OCI-LY3 (cell line): ENCODE measurements around the gene RHBDL3.

ENCODE experiments used
- H2AFZ ChIP-seq: fragments of 200-600, 300-600 bp; shearing (Covaris generic); 2 replicates; pipeline ENCODE4 v1.6.0; 2014; ENCODE audit warnings: antibody characterized with exemption, low read depth, low read length
- H3K27ac ChIP-seq: fragments of 200-600, 300-600 bp; sonication (generic); 2 replicates; pipeline ENCODE4 v1.5.1; 2014; ENCODE audit warnings: mild to moderate bottlenecking, low read length, moderate library complexity, mixed read lengths
- H3K27me3 ChIP-seq: fragments of 200-600, 300-600 bp; sonication (generic); 2 replicates; pipeline ENCODE4 v1.6.1; 2014; ENCODE audit warnings: low read depth, low read length, mixed read lengths
- H3K36me3 ChIP-seq: fragments of 200-600, 300-600 bp; sonication (generic); replicated peaks from 2 replicates; pipeline ENCODE3; 2014; ENCODE audit warnings: low read depth, low read length, mixed read lengths
- H3K4me1 ChIP-seq: fragments of 300-600, 200-600 bp; sonication (generic); 2 replicates; pipeline ENCODE4 v1.6.1; 2014; ENCODE audit warnings: low read length, mixed read lengths
- H3K4me2 ChIP-seq: fragments of 200-600, 300-600 bp; sonication (generic); 2 replicates; pipeline ENCODE4 v1.6.1; 2014; ENCODE audit warnings: low read length, mixed read lengths
- H3K4me3 ChIP-seq: fragments of 300-600, 200-600 bp; sonication (generic); 2 replicates; pipeline ENCODE4 v1.5.1; 2014; ENCODE audit warnings: antibody characterized with exemption, mild to moderate bottlenecking, low read length, moderate library complexity
- H3K79me2 ChIP-seq: fragments of 300-600, 200-600 bp; shearing (Covaris generic); 2 replicates; pipeline ENCODE4 v1.6.1; 2014; ENCODE audit warnings: mild to moderate bottlenecking, low read length, mixed read lengths
- H3K9ac ChIP-seq: fragments of 300-600, 200-600 bp; shearing (Covaris generic); 2 replicates; pipeline ENCODE4 v1.6.0; 2014; ENCODE audit warnings: mild to moderate bottlenecking, low read length, moderate library complexity
- H3K9me3 ChIP-seq: fragments of 200-600, 300-600 bp; shearing (Covaris generic); 2 replicates; pipeline ENCODE4 v1.6.1; 2014; ENCODE audit warnings: low read length, mixed read lengths; ENCODE audit not compliant: insufficient read depth
- H4K20me1 ChIP-seq: fragments of 200-600, 300-600 bp; sonication (generic); 2 replicates; pipeline ENCODE4 v1.6.1; 2016; ENCODE audit warnings: low read length, mixed read lengths; ENCODE audit not compliant: insufficient read depth
- EZH2phosphoT487 ChIP-seq: fragments of 200-600 bp; shearing (Covaris generic); IDR thresholded peaks from 2 replicates; pipeline ENCODE4 v1.6.1; 2018; ENCODE audit warnings: antibody characterized with exemption, mixed run types, low read depth
- TF ChIP-seq, protein P1 (sequence below): fragments of 200-600, 300-600 bp; sonication (generic); IDR thresholded peaks from 2 replicates; pipeline ENCODE4 v1.5.1; 2014; ENCODE audit warnings: antibody characterized with exemption, low read length, low read depth

The RHBDL3 gene

DNA sequence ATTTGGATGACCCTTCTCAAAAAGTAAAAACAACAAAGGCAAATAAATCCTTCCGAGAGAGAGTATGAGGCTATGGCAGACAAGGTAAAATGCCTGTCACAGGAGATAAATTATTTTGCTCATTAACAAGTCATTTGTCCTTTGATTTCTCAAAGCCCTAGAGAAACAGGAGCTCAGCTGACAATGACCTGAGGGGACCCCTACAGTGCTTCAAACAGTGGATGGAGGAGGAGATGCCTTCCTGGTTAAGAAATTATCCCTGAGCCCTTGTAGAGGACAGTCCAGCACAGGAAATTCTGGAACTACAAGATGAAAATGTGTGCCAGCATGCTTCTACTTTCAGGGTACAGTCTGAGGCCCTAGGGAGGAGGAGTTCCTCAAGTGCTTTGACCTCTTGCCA, 24.0 kb upstream of the RHBDL3 start:
- no peak overlapping the region for H3K4me3 ChIP-seq
- H3K79me2 ChIP-seq, result no peaks in the 10 kb centered on the region
- no peak overlapping the region for H3K27ac ChIP-seq
- H3K9me3 ChIP-seq, result no peaks in the 10 kb centered on the region
- no peaks in the 10 kb centered on the region; the same call in 1 of the 2 replicates for H3K27me3 ChIP-seq
- H3K9ac ChIP-seq, result no peak overlapping the region
- H3K4me1 ChIP-seq, result no peaks in the 10 kb centered on the region
- TF ChIP-seq, protein P1, sequence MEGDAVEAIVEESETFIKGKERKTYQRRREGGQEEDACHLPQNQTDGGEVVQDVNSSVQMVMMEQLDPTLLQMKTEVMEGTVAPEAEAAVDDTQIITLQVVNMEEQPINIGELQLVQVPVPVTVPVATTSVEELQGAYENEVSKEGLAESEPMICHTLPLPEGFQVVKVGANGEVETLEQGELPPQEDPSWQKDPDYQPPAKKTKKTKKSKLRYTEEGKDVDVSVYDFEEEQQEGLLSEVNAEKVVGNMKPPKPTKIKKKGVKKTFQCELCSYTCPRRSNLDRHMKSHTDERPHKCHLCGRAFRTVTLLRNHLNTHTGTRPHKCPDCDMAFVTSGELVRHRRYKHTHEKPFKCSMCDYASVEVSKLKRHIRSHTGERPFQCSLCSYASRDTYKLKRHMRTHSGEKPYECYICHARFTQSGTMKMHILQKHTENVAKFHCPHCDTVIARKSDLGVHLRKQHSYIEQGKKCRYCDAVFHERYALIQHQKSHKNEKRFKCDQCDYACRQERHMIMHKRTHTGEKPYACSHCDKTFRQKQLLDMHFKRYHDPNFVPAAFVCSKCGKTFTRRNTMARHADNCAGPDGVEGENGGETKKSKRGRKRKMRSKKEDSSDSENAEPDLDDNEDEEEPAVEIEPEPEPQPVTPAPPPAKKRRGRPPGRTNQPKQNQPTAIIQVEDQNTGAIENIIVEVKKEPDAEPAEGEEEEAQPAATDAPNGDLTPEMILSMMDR, result no peak
- no peak for TF ChIP-seq EZH2phosphoT487
- no peak overlapping the region for H2AFZ ChIP-seq
- H4K20me1 ChIP-seq, result no peaks in the 10 kb centered on the region
- no peaks in the 10 kb centered on the region for H3K36me3 ChIP-seq
- no peak overlapping the region for H3K4me2 ChIP-seq

DNA sequence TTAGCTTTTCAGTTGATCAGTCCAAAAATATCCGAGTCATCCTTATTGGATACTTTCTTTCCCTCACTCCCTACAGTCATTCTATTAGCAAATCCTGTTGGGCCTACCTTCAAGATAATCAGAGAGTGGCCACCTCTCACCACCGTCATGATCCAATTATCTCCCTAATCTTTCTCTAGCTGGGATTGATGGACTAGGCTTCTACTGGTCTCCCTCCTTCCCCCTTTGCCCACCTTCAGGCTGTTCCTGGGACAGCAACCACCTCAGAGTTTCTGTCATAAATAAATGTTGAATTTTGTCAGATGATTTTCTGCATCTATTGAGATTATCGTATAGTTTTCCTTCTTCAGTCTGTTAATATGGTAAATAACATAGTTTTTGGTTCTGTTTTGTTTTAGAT, 16.2 kb upstream of the RHBDL3 start:
- H3K36me3 ChIP-seq, result no peaks in the 10 kb centered on the region
- no peak overlapping the region for H3K9ac ChIP-seq
- H3K79me2 ChIP-seq, result no peaks in the 10 kb centered on the region
- H3K4me3 ChIP-seq, result no peak overlapping the region
- 0 out of 2 replicates have a peak, but pooled peaks cover 2% of the 10 kb centered on the region for H3K4me1 ChIP-seq
- H3K27me3 ChIP-seq, result peaks cover under 1% of the 10 kb centered on the region
- H4K20me1 ChIP-seq, result no peaks in the 10 kb centered on the region
- no peaks in the 10 kb centered on the region for H3K9me3 ChIP-seq
- no peak overlapping the region for H3K4me2 ChIP-seq
- TF ChIP-seq, protein P1, result no peak
- no peak for TF ChIP-seq EZH2phosphoT487
- no peak overlapping the region for H3K27ac ChIP-seq
- no peak overlapping the region for H2AFZ ChIP-seq

DNA sequence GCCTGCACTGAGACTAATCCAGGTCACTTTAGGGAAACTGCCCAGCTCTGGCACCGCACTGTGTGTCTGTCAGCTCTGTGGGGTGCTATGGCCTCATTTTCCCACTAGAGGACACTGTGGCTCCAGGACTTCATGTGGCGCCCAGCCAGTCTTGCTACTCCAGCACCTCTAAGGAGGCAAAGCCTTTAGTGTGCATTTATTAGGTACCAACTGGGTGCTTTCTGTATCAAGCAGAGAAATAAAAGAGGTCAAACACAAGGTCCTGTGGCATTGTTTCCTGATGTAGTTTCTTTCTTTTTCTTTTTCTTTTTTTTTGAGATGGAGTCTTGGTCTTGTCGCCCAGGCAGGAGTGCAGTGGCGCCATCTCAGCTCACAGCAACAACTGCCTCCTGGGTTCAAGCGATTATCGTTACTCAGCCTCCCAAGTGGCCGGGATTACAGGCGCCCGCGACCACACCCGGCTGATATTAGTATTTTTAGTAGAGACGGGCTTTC, 12.5 kb upstream of the RHBDL3 start:
- H3K9ac ChIP-seq, result no peak overlapping the region
- TF ChIP-seq, protein P1, result peak; percentile 96
- no peak for TF ChIP-seq EZH2phosphoT487
- no peak overlapping the region for H2AFZ ChIP-seq
- H4K20me1 ChIP-seq, result no peaks in the 10 kb centered on the region
- peaks cover 10% of the 10 kb centered on the region for H3K4me1 ChIP-seq
- H3K27ac ChIP-seq, result no peak overlapping the region
- H3K9me3 ChIP-seq, result no peaks in the 10 kb centered on the region
- peaks cover 26% of the 10 kb centered on the region for H3K27me3 ChIP-seq
- H3K36me3 ChIP-seq, result no peaks in the 10 kb centered on the region
- no peak overlapping the region for H3K4me2 ChIP-seq
- H3K79me2 ChIP-seq, result no peaks in the 10 kb centered on the region
- no peak overlapping the region for H3K4me3 ChIP-seq

DNA sequence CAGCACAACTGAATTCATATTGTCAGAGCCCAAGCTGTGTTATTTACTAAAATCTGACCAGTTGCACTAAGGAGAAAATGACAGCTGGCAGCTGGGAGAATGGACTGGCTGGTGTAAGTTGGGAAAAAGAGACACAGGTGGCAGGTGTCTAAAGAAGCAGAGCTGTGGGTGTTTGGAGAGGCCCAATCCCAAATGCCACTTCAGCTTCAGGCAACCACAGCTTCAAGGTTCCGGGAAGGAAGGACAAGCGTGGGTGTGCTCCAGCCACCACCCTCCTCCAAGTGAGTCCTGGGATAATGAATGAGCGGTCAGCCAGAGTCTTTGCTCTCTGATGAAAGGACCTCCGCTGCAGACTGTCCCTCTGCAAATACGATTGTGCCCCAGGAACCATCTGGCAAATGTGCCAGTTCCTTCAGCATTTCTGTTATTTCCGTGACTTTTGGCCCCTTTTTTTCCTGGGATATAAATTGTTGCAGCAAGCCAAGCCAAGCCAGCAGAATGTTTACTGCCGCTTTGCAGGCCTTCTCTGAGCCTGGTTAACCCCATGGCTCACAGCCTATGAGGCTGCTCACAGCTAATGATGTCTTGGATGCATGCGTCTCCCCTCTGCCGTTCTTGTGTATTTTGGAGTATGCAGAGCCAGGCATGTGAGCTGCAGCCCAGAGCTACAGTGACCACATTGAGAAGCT, 9.5 kb upstream of the RHBDL3 start:
- Histone ChIP-seq H3K4me1 (peaks cover 10% of the 10 kb centered on the region), H3K27me3 (peaks cover 47% of the 10 kb centered on the region), H3K4me3 (no peak overlapping the region), H3K4me2 (peak overlapping the region; percentile 19; the same call in 1 of the 2 replicates), H3K27ac (no peak overlapping the region), H3K9ac (no peak overlapping the region), H3K9me3 (no peaks in the 10 kb centered on the region), H3K79me2 (no peaks in the 10 kb centered on the region), H4K20me1 (no peaks in the 10 kb centered on the region), H3K36me3 (no peaks in the 10 kb centered on the region), H2AFZ (0 out of 2 replicates have a peak overlapping the region, but pooled peaks have one; percentile 11)
- TF ChIP-seq, protein P1, result no peak
- TF ChIP-seq EZH2phosphoT487, result no peak
